Measurements from ENCODE around the gene STAT1. TPM values are rescaled to one million over a fixed set of nuclear protein-coding genes. Genes with fewer than 3 reads are reported as not detected.

The STAT1 gene
- total RNA-seq, 1 experiment from 2014 or later: 32.5 TPM

DNA sequence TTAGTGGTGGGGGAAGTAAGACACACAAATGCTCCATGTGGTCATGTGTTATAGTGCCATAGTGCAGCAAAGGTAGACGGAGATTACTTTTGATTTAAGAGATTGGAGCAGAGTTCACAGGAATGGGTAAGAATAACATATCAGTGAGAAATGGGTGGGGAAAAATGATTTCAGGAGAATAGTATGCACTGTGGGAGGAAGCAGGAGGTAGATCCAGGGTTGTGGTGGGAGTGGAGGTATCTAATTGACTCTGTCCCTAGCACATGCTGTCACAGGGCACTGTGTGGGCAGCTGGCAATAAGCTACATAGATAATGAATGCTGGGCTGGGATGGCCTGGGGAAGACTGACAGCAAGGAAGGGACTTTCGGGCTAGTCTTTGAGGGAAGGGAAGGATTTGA, 65.3 kb downstream of the STAT1 start:
- no peaks in the 10 kb centered on the region for H3K9me3 ChIP-seq (ENCODE audit: insufficient read depth, low read depth)
- intact Hi-C loops (cut with micrococcal nuclease; ENCODE audit: unreplicated experiment): loop anchor here (1.0 to 5.0 kb wide), 3 partner anchors 32 to 861 kb away; no protein-coding TSS in a partner anchor
- ChIA-PET CTCF (no interaction called here), POLR2A (ENCODE audit: unreplicated experiment) (no interaction called here)
- no peaks in the 10 kb centered on the region for H3K79me2 ChIP-seq (ENCODE audit: low read depth)
- peaks cover 33% of the 10 kb centered on the region for H3K4me1 ChIP-seq (replicated peaks; ENCODE audit: insufficient read depth)
- H3K27ac ChIP-seq: peak overlapping the region; percentile 46; the same call in 1 of the 2 replicates
- no peak for TF ChIP-seq EZH2 (IDR thresholded peaks at IDR 0.05; ENCODE audit: low read depth)
- TF ChIP-seq, protein P1, sequence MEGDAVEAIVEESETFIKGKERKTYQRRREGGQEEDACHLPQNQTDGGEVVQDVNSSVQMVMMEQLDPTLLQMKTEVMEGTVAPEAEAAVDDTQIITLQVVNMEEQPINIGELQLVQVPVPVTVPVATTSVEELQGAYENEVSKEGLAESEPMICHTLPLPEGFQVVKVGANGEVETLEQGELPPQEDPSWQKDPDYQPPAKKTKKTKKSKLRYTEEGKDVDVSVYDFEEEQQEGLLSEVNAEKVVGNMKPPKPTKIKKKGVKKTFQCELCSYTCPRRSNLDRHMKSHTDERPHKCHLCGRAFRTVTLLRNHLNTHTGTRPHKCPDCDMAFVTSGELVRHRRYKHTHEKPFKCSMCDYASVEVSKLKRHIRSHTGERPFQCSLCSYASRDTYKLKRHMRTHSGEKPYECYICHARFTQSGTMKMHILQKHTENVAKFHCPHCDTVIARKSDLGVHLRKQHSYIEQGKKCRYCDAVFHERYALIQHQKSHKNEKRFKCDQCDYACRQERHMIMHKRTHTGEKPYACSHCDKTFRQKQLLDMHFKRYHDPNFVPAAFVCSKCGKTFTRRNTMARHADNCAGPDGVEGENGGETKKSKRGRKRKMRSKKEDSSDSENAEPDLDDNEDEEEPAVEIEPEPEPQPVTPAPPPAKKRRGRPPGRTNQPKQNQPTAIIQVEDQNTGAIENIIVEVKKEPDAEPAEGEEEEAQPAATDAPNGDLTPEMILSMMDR (conservative IDR thresholded peaks at IDR 0.05): no peak
- peaks cover 20% of the 10 kb centered on the region for H3F3A ChIP-seq (ENCODE audit: insufficient read depth, low read depth)
- H3K4me2 ChIP-seq: peak overlapping the region; percentile 37; the same call in 1 of the 2 replicates
- DNase-seq: peak; percentile 37 to 44
- no peak overlapping the region for H3K4me3 ChIP-seq
- BruUV-seq (replicated peaks): no TSS peak
- H3K9me2 ChIP-seq (ENCODE audit: insufficient read depth): no peaks in the 10 kb centered on the region
- H3K27me3 ChIP-seq (ENCODE audit: insufficient read depth, low read depth): no peaks in the 10 kb centered on the region
- no peaks in the 10 kb centered on the region for H4K20me1 ChIP-seq (ENCODE audit: insufficient read depth)
- H2AFZ ChIP-seq: no peak overlapping the region
- H3K36me3 ChIP-seq (ENCODE audit: low read depth): no peaks in the 10 kb centered on the region

DNA sequence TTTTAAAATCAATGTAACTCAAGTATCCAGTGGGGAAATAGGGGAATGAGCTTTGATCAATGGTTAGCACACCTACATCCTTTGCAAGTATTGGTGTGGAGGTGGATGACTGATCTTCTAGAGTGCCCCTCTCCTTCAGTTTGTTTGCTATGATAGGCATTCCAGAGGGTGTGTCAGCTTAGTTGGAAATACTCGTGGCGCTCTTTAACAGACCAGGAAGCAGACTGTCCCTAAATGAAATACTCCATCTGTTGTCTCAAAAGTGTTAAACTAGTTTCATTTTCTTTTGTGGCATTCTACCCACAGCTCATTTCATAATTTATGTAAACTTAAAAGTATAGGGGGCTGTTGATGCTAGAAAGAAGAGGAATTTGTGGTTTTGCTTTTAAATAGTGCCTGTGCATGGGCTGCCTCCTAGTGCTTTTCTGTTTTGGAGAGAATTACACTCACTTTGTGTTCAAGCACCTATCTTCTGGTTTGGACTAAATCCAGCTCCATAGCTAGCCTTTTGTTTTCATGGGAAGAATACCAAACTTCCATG, 66.2 kb downstream of the STAT1 start:
- Histone ChIP-seq H3F3A (ENCODE audit: insufficient read depth, low read depth) (peaks cover 20% of the 10 kb centered on the region), H3K79me2 (ENCODE audit: low read depth) (no peaks in the 10 kb centered on the region), H3K4me1 (replicated peaks; ENCODE audit: insufficient read depth) (peaks cover 33% of the 10 kb centered on the region), H3K4me3 (no peak overlapping the region), H4K20me1 (ENCODE audit: insufficient read depth) (no peaks in the 10 kb centered on the region), H3K9me2 (ENCODE audit: insufficient read depth) (no peaks in the 10 kb centered on the region), H3K4me2 (peak overlapping the region; percentile 37), H3K9me3 (ENCODE audit: insufficient read depth, low read depth) (no peaks in the 10 kb centered on the region), H3K36me3 (ENCODE audit: low read depth) (no peaks in the 10 kb centered on the region), H3K27ac (peak overlapping the region; percentile 46), H2AFZ (no peak overlapping the region), H3K27me3 (ENCODE audit: insufficient read depth, low read depth) (no peaks in the 10 kb centered on the region)
- TF ChIP-seq, protein P1 (conservative IDR thresholded peaks at IDR 0.05): no peak
- TF ChIP-seq EZH2 (IDR thresholded peaks at IDR 0.05; ENCODE audit: low read depth): no peak
- peak; percentile 35 to 75 for DNase-seq
- ChIA-PET POLR2A (ENCODE audit: unreplicated experiment) (interaction anchor here (0.6 to 0.7 kb wide), 3 partner anchors 32 to 1367 kb away, joined by 3 to 6 read pairs (median 3); partner anchors contain the start of gene SLC40A1), CTCF (interaction anchor here (0.9 kb wide), 1 partner anchor 32 kb away, joined by 3 read pairs; no protein-coding TSS in a partner anchor)
- no TSS peak for BruUV-seq (replicated peaks)
- intact Hi-C loops (cut with micrococcal nuclease; ENCODE audit: unreplicated experiment): loop anchor here (1.0 to 5.0 kb wide), 6 partner anchors 33 to 860 kb away; no protein-coding TSS in a partner anchor

DNA sequence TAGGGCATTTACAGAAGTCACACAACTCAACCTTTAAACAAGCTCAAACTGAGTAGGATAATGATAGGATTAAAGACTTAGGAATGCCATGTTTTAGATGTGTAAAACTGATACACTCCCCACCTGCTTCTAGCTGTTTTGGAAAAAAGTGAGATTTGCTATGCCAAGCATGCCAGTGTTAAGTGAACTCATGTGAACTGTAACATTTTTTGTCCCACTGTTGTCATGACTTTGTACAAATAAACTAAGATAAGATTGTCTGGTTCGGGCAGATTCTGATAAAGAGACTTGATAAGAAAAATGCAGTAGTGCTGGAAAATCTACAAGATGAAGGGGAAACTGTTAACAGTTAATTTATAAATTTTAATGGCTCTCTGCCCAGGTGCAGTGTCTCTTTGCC, 66.8 kb downstream of the STAT1 start:
- TF ChIP-seq, protein P1 (conservative IDR thresholded peaks at IDR 0.05): no peak
- TF ChIP-seq EZH2 (IDR thresholded peaks at IDR 0.05; ENCODE audit: low read depth): no peak
- Histone ChIP-seq H3K27ac (peak overlapping the region; percentile 46), H2AFZ (no peak overlapping the region), H3K9me2 (ENCODE audit: insufficient read depth) (no peaks in the 10 kb centered on the region), H3F3A (ENCODE audit: insufficient read depth, low read depth) (peaks cover 24% of the 10 kb centered on the region), H3K27me3 (ENCODE audit: insufficient read depth, low read depth) (no peaks in the 10 kb centered on the region), H3K4me2 (peak overlapping the region; percentile 37), H3K4me3 (no peak overlapping the region), H3K79me2 (ENCODE audit: low read depth) (no peaks in the 10 kb centered on the region), H4K20me1 (ENCODE audit: insufficient read depth) (no peaks in the 10 kb centered on the region), H3K4me1 (replicated peaks; ENCODE audit: insufficient read depth) (peaks cover 33% of the 10 kb centered on the region), H3K9me3 (ENCODE audit: insufficient read depth, low read depth) (no peaks in the 10 kb centered on the region), H3K36me3 (ENCODE audit: low read depth) (no peaks in the 10 kb centered on the region)
- POLR2A ChIA-PET (ENCODE audit: unreplicated experiment): interaction anchor here (0.6 to 0.7 kb wide), 3 partner anchors 14 to 65 kb away, joined by 3 to 4 read pairs (median 3); no protein-coding TSS in a partner anchor
- peak; percentile 19 to 80 for DNase-seq
- intact Hi-C loops (cut with micrococcal nuclease; ENCODE audit: unreplicated experiment): loop anchor here (1.0 to 5.0 kb wide), 5 partner anchors 37 to 860 kb away; no protein-coding TSS in a partner anchor
- BruUV-seq (replicated peaks): no TSS peak
- CTCF ChIA-PET: interaction anchor here (0.9 kb wide), 1 partner anchor 33 kb away, joined by 3 read pairs; no protein-coding TSS in a partner anchor
